ENCODE results near the gene CEP170B.

- TF ChIP-seq CTCF (conservative IDR thresholded peaks at IDR 0.05; ENCODE audit: low read length) (no peak), EZH2phosphoT487 (IDR thresholded peaks at IDR 0.05; ENCODE audit: borderline replicate concordance) (no peak)
Observed at GRCh38 chr14:104935955-104936354, 70.9 kb downstream of the CEP170B start.

Data from Loucy (cell line).